Measurements from ENCODE around the gene FLNA. TPM values are rescaled to one million over a fixed set of nuclear protein-coding genes. Genes with fewer than 3 reads are reported as not detected.

FLNA gene
- total and polyA plus RNA-seq, 10 of the 15 experiments (the other 5 are each of a cell fraction or from before 2014, with no cell fraction given): 5.1 to 643 (median 171) TPM

GRCh38 chrX:154372612-154373022 is 1.8 kb downstream of the FLNA start (continued):
- no peak for TF ChIP-seq CTCF (IDR thresholded peaks at IDR 0.05 in 2 of 3, conservative IDR thresholded peaks at IDR 0.05 in 1 of 3; ENCODE audit: control insufficient read depth in 2 of 3, extremely low read depth in 1 of 3, insufficient read depth in 1 of 3, low read depth in 3 of 3, low read length in 3 of 3)
- TF ChIP-seq BCL3 (IDR thresholded peaks at IDR 0.05; ENCODE audit: borderline replicate concordance, insufficient read depth, low read depth, low read length, poor library complexity, severe bottlenecking): no peak

GRCh38 chrX:154371789-154372300 is 2.6 kb downstream of the FLNA start:
- no peaks in the 10 kb centered on the region for H3K27me3 ChIP-seq (replicated peaks in 1 of 2; ENCODE audit: control insufficient read depth in 2 of 2, insufficient read depth in 2 of 2, low read length in 1 of 2)
- H3K4me1 ChIP-seq (ENCODE audit: control insufficient read depth, insufficient read depth, low read length): peaks cover 11% of the 10 kb centered on the region
- H3K27ac ChIP-seq (ENCODE audit: control insufficient read depth, insufficient read depth): peak overlapping the region; percentile 58
- CTCF ChIA-PET: no interaction called here
- DNase-seq (ENCODE audit: low read depth, low spot score) (no peak), FAIRE-seq (no peak), ATAC-seq (peak; percentile 8)
- peak overlapping the region; percentile 49 for H3K4me3 ChIP-seq
- H3K36me3 ChIP-seq (ENCODE audit: control insufficient read depth in 2 of 2, insufficient read depth in 2 of 2, low read length in 1 of 2): peaks cover 0 to 7% of the 10 kb centered on the region in 2 experiments; a peak in 2 of 4 replicates
- WGBS (ENCODE audit: insufficient coverage, insufficient replicate concordance, low lambda C conversion rate, missing lambda C conversion rate): 24% methylated on average over 16 of the region's 43 CpGs
- intact Hi-C loops (cut with micrococcal nuclease; ENCODE audit: unreplicated experiment): loop anchor here (2.0 to 10.0 kb wide), 3 partner anchors 53 to 445 kb away; partner anchors contain the start of genes ARHGAP4 and ATP6AP1
- peaks cover 35% of the 10 kb centered on the region for H3K79me2 ChIP-seq (ENCODE audit: control insufficient read depth, insufficient read depth, low read length)
- SMC1A ChIA-PET (ENCODE audit: uncharacterized antibody, unreplicated experiment): no interaction called here
- H4K20me1 ChIP-seq (ENCODE audit: control insufficient read depth, insufficient read depth): no peaks in the 10 kb centered on the region
- H3K4me2 ChIP-seq (ENCODE audit: control insufficient read depth, insufficient read depth): peak overlapping the region; percentile 74; the same call in 1 of the 2 replicates
- TF ChIP-seq CEBPB (IDR thresholded peaks at IDR 0.05; ENCODE audit: borderline replicate concordance in 1 of 2, low read depth in 2 of 2, low read length in 2 of 2) (no peak), FOXM1 (IDR thresholded peaks at IDR 0.05; ENCODE audit: low read depth, low read length) (no peak), GABPA (IDR thresholded peaks at IDR 0.05; ENCODE audit: low read depth) (no peak), GATAD2B (conservative IDR thresholded peaks at IDR 0.05; ENCODE audit: low read depth) (0 out of 2 replicates have a peak, but pooled peaks have one; percentile 35), LARP7 (IDR thresholded peaks at IDR 0.05) (0 out of 2 replicates have a peak, but pooled peaks have one; percentile 31), IKZF1 (conservative IDR thresholded peaks at IDR 0.05) (peak; percentile 40), POLR2AphosphoS5 (IDR thresholded peaks at IDR 0.05; ENCODE audit: low read length) (peak; percentile 1; the same call in 1 of the 2 replicates)
- BruUV-seq (replicated peaks): no TSS peak
- POLR2A ChIA-PET: no interaction called here
- no peak overlapping the region for H2AFZ ChIP-seq (ENCODE audit: control insufficient read depth, low read depth, low read length)
- in situ Hi-C loops (cut with MboI): loop anchor here (5.0 kb wide), 1 partner anchor 440 kb away; no protein-coding TSS in a partner anchor
- H3K9ac ChIP-seq (ENCODE audit: control insufficient read depth, insufficient read depth, low read length): peak overlapping the region; percentile 56; the same call in 1 of the 2 replicates
- H3K9me3 ChIP-seq (replicated peaks; ENCODE audit: control insufficient read depth, insufficient read depth, low read length): no peaks in the 10 kb centered on the region; the same call in 2 of the 3 replicates
- RAD21 ChIA-PET (ENCODE audit: unreplicated experiment): no interaction called here

All from GM12878 (cell line).